HG03280 (cell line): Measurements from ENCODE around the gene FGL2.
"Not testable (repeated sequence)": the region's sequence is repeated elsewhere in the genome, so short reads cannot be mapped to it uniquely, and the experiment has no call there.

Source experiments
- ATAC-seq: cut with Tn5 transposase; IDR thresholded peaks from one replicate; pipeline ENCODE4 v1.9.1; 2021; ENCODE audit warnings: mild to moderate bottlenecking, moderate library complexity; ENCODE audit not compliant: unreplicated experiment

Gene FGL2, protein sequence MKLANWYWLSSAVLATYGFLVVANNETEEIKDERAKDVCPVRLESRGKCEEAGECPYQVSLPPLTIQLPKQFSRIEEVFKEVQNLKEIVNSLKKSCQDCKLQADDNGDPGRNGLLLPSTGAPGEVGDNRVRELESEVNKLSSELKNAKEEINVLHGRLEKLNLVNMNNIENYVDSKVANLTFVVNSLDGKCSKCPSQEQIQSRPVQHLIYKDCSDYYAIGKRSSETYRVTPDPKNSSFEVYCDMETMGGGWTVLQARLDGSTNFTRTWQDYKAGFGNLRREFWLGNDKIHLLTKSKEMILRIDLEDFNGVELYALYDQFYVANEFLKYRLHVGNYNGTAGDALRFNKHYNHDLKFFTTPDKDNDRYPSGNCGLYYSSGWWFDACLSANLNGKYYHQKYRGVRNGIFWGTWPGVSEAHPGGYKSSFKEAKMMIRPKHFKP

DNA sequence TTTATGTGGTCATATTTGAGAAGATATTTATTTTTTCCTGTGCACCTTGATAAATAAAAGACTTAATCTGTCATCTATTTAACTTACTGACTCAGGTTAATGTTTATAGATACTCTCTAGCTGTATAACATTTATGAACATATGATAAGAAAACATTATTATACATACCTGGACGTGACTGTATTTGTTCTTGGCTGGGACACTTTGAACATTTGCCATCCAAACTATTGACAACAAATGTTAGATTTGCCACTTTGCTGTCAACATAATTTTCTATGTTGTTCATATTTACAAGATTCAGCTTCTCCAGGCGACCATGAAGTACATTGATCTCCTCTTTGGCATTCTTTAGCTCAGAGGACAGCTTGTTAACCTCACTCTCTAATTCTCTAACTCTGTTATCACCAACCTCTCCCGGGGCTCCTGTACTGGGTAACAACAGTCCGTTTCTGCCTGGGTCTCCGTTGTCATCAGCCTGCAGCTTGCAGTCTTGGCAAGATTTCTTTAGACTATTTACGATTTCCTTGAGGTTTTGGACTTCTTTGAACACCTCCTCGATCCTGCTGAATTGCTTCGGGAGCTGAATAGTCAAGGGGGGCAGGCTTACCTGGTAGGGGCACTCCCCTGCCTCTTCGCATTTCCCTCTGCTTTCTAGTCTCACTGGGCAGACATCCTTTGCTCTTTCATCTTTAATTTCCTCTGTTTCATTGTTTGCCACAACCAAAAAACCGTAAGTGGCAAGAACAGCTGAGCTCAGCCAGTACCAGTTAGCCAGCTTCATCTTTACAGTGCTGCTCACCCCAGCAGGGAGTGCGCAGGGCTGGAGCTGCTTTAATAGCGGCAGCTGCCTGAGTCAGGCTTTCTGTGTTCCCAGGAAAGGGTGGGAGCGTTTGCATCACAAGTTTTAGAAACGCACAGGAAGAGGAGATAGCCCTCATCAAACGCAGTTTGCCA, at the start of gene FGL2:
TSS of gene FGL2 (minus strand) at position 807 of the 954 bp plus-strand sequence. CDS start at position 781, 26 bp downstream.
- no peak for ATAC-seq

DNA sequence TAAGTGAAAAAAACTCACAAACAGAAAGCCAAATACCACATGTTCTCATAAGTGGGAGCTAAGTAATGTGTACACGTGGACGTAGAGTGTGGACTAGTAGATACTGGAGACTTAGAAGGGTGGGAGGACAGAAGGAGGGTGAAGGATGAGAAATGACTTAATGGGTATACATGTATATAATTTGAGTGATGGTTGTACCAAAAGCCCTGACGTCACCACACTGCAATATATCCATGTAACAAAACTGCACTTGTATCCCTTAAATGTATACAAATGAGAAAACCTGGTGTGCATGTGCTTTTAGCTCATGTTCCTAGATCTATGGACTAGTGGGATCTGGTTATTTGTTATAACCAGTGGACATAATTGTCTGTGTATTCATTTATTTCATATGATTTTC, 48.5 kb upstream of the FGL2 start:
- no peak for ATAC-seq

DNA sequence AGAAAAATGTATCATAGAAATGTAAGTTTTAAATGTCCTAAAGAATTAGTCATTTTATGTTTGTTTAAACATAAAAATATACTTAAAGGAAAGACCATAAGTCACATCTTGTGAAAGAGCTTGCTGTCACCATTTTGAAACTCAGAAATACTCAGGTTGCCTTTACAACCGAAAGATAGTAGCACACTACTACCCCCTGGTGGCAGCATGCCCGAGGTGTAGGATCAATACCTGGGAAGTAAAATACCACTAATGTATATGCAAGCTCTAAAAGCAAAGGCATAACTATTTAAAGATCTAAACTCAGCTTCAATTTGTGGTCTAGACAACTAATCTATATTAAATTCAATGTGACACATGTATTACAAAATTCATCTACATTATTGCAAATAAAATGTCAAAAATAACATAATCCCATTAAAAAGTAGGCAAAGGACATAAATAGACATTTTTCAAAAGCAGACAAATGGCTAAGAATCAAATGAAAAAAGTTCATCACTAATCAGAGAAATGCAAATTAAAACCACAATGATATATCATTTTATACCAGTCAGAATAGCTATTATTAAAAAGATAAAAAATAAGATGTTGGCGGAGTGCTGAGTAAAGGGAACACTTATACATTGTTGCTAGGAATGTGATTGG, 47.7 kb upstream of the FGL2 start:
- peak; percentile 92 for ATAC-seq

DNA sequence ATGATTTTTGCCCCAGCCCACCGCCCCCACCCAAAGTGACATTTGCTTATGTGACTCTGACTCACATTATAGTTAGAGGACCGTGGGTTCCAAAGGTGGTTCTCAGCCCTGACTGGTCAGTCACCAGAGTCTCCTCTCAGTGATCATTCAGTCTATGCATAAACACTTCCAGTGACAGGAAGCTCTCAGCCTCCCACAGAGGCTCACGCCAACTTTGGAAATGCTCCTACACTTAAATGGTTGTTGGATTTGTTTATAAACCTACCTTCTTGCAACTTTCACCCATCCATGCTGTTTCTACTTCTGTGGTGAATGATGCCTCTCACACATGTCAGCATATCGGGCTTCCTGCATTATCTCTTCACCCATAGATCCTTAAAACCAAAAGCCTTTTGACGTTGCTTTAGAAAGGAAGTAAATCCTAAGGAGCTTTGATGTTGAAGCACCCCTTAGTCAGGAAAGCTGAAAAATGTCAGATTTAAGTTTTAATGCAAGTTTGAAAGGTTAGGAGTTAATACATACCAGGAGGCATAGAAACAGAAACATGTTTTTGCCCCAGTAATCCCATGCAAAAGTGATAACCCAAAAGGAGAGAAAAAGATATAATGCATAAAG, 46.5 kb upstream of the FGL2 start:
- no peak for ATAC-seq

DNA sequence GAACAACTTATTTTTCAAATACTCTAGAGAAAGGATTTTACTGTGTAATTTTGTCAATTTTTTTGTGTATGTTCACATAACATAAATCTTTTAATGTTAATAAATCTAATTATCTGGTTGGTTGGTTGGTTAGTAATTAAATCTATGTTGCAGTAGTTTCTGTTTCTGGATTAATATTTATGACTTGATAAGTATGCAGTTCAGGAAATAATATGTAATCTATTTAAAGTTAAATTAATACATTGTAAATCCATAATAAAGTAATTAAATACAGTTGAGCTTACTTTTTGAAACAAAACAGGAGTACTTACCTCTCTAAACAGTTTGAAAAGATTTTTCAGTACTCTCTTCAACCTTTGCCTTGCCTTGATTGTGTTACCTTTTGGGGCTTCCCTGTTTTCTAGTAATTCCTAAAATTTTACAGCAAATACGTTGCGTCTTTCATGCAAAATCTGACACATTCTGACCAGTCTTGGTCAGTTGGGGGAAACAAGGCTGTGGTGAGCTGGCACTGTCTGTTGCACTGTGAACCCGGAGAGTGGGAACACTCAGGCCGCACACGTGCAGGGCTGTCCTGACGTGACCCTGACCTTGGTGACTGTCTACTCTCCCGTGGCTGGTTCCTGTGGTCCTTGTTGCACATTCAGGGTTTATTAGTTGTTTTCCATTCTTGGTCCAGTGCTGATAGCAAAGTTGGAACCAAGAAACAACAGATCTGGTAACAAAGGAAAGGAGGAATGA, 45.6 kb upstream of the FGL2 start:
- ATAC-seq: no peak

DNA sequence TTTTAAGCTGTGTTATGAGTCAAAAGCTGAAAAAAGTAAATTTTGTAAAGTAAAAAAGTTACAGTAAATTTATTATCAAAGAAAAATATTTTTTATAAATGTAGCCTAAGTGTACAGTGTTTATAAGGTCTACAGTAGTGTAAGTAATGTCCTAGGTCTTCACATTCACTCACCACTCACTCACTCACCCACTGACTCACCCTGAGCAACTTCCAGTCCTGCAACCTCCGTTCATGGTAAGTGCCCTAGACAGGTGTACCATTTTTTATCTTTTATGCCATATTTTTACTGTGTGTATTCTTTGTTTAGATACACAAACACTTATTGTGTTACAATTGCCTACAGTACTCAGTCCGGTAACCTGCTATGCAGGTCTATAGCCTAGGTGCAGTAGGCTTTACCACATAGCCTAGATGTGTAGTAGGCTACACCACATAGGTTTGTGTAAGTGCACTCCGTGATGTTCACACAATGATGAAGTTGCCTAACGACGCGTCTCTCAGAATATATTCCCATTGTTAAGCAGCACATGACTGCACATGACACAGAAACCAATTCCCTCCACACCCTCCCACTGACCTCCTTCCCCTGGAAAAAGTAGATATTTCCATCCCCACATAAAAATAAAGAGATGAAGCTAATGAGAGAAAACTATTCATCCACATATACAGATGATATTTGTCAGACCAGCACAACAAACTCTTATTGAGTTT, 44.8 kb upstream of the FGL2 start:
- ATAC-seq: no peak

DNA sequence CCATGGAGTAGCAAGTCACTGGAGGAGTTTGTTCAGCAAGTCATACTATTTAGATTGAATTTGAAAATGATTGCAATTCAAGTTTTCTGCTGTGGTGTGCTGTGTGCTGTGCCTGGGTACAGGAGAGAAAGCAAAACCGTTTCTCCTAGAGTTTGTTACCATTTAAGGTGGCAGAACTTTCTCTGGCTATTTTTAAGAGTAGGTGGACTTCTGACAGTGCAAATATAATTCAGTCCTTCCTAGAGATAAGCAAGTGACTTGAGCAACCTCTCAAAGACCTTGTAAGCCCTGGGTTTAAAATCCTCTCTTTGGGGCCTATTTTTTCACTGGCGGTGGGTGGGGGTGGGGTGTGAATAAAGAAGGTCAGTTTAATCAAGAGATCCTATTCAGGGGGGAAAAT, 42.9 kb upstream of the FGL2 start:
- no peak for ATAC-seq

DNA sequence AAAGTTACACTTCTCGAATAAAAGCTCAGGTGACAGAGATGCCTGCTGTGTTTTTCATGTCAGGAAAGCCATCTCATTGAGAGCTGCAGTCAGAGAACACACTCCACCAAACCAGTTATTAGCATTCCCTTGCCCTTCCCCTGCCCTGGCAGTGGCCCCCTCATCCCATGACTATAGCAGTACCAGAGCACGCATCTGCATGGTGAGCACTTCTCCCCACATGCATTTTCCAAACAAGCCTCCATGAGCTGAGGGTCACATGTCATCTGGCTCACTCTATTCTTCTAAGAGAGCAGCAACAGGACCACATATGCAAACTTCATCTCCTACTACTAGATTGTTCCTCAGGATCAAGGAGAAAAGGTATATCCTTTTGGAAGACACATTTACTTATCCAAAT, 42.4 kb upstream of the FGL2 start:
- ATAC-seq: no peak

DNA sequence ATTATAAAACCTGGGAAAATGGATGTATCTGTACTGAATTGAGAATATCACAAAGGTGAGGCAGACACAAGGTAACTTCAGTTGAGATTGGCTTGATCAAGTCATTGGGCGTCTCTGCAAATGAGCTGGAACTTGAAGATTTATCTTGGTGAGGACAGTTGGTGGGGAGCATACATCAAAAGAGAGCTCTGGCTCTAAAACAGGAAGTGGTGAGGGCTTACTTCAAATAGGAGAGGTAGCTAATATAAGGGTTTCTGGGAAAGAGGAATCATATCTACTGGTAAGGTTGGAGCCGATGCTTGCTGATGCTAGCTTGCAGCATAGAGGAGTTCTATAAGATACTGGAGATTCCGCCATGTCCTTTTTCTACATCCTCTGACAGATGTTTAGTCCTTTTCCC, 39.9 kb upstream of the FGL2 start:
- no peak for ATAC-seq

DNA sequence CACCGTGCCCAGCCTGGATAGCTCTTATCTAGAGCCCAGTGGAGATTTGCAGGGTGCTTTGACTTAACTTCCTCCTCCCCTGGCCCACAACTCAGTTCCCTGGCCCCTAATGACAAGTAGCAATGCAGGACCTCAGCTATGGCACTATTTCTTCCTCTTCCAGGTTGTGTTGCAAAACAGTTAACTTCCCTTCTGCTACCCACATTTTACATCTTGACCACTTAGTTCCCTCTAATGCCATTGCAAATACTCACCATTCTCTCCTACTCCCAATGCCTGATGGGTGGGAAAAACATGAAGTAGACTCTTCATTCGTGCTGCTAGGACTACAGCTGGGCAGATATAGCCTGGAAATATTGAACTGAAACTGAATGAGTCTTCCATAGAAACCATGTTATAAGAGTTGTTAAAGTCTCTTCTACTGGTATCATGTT, 39.1 kb upstream of the FGL2 start:
- ATAC-seq: no peak

DNA sequence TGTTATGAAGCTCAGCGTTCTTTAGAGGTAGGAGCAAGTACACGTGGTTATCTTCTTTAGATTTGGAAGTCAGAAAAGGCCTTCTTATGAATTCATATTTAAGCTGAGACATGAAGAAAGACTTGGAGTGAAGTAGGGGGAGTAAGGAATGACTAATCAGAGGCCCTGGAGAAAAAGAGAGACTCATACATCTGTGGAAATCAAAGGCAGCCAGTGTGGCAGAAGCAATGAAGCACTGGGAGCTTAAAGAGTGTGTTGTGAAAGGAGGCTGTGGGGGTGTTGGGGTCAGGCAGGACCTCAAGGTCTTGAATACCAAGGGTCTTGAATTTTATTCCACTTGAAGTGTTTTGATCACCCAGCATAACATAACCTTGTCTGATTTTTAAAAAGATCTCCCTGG, 35.7 kb upstream of the FGL2 start:
- ATAC-seq: no peak

DNA sequence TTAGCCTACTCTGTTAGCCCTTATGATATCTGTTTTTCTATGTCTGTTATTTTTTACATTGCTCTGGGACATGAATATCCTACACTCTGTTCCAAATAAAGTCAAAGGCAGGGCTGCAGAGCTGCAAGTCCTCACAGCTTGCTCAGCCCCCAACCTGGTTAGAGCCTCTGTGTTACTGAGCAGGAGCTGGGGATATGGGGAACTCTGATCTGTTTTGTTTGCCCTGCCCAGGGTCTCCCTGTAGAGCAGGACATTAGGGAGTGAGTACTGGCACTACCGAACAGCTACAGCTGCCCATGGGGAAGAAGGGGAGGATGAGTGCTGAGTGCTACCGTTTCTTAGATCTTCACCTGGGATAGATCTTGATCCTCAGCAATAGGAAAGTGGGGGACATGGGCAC, 32.8 kb upstream of the FGL2 start:
- ATAC-seq: no peak

DNA sequence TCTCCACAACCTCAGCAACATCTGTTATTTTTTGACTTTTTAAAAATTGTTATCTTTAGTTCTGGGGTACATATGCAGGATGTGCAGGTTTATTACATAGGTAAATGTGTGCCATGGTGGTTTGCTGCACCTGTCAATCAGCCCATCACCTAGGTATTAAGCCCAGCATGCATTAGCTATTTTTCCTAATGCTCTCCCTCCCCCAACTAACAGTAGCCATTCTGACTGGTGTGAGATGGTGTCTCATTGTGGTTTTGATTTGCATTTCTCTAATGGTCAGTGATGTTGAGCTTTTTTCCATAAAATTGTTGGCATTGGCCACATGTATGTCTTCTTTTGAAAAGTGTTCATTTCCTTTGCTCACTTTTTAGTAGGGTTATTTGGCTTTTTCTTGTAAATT, 29.2 kb upstream of the FGL2 start:
- ATAC-seq: not testable (repeated sequence)

DNA sequence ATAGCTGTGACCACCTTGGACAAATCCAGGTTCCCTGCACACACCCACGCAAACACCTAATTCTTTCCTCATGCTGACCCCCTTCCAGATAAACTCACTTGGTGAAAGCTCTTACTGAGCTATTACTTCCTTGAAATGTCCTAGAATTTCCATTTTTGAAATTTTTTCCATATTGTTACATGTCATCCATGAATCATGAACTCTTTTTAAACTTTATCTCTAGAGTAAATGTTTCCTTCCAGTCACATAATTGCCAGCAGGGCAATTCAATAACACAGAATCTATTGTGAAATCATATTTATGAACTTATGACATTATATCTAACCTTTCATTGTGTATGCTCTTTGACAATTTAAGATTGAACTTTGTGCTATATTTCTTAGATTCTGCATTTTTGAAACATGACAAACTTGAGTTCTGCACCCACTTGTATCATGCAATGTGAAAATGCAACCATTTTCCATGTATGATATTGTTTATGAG, 26.8 kb upstream of the FGL2 start:
- no peak for ATAC-seq

DNA sequence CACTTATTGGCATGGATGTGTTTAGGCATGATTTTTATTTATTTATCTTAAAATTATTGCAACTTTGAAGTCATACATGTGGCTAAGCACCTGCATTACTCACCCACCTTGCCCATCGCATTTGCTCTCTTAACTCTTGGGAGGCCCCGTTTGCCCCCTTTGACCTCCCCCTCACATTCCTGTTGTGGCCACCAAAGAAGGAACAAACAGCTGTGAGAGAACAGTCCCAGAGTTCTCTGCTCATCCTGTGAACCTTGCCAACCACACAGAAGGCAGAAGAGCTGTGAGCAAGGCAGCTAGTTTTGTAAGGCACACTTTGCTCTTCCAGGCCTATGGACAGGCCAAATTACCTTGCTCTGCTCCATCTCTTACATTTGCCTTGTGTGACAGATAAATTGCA, 23.6 kb upstream of the FGL2 start:
- no peak for ATAC-seq

DNA sequence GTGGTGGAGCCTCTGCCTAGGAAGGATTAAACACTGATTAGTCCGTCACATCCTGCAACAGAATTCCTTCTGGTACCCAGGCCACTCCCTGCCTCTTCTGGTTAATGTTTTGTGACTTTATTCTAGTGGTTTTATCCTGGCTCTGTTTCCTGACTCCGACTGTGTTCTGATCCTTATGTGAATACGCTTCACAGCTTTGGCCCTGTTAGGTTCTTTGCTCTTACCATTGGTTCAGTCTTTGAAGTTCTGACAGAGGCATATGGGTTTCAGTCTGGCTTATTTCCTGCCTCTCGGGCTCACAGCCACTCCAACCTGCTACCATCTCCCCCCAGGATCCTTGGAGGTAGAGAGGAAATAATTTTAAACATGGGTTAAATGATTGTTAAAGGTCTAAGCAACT, 23.2 kb upstream of the FGL2 start:
- ATAC-seq: no peak

DNA sequence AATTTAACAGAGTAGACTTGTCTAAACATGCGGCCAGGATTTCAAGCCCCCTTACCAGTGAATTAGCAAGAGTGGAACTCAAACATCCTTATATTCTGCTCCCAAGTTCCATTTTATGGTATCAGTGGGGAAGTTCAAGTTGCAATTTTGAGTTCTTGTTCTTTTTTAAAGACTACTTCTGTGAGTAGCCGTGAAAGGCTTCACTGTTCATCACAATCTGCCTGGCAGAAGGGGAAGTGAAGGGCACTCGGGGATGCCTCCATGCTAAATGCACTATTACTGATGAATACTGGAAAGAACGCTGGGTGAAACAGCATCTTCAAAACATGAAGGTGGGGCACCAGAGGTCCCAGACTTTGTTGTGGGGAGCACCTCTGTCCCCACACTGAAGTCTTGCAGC, 22.4 kb upstream of the FGL2 start:
- ATAC-seq: no peak

DNA sequence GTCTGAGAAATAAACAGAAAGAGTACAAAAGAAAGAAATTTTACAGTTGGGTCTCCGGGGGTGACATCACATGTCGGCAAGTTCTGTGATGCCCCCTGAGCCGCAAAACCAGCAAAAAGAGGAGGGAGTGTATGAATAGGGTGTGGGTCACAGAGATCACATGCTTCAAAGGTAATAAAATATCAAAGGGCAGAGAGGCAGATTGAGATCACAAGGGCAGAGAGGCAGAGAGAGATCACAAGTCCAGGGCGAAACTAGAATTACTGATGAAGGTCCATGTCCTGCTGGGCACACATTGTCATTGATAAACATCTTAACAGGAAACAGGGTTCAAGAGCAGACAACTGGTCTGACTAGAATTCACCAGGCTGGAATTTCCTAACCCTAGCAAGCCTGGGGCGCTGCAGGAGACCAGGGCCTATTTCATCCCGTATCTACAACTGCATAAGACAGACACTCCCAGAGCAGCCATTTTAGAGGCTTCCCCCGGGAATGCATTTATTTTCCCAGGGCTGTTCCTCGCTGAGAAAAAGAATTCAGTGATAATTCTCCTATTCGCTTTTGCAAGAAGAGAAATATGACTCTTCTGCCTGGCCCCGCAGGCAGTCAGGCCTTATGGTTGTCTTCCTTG, 20.2 kb upstream of the FGL2 start:
- not testable (repeated sequence) for ATAC-seq
